ENCODE results near the gene RANBP1. TPM values are rescaled to one million over a fixed set of nuclear protein-coding genes. Genes with fewer than 3 reads are reported as not detected.

The RANBP1 gene
- total and polyA plus RNA-seq, 12 donors: 31.8 to 71.7 (median 39.0) TPM

DNA sequence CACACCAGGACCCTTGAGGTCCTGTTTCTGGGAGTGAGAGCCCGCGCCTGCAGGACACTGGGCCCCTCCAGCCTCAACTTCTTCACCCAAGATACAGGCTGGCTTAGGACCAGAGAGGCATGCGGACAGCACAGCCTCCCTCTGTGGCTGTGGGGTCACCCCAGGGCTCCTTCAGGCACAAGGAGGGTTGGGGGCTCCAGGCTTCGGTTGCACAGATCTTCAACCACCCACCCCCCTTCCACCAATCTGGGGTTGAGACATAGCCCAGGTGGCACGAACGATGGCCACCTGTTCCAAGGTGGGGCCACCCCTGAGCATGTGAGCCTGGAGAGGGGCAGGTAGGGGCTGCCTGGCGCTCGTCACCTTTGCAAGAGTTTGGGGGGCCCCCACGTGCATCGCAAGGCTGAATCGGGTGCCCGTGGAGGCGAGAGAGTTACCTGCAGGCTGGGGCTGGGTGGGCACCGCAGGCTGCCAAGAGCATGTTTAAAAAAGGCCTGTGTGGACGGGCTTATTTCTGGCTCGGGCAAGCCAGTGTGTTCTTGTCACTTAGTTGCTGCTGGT, 16.9 kb downstream of the RANBP1 start:
- peaks cover 52 to 76% (median 64%) of the 10 kb centered on the region in 9 donors for H3K4me1 ChIP-seq
- H3K9me3 ChIP-seq: no peaks in the 10 kb centered on the region
- H3K27ac ChIP-seq: peak overlapping the region in 7 of 10 donors; percentile 65 to 100 (median 77)
- no peaks in the 10 kb centered on the region for H3K27me3 ChIP-seq
- no peak for TF ChIP-seq CTCF (IDR thresholded peaks at IDR 0.05)
- ATAC-seq: no peak
- 44 to 57% methylated on average over 16 of the region's 16 CpGs for WGBS, 2 donors
- no peak for DNase-seq
- peak overlapping the region; percentile 82 to 99 (median 94) for H3K4me3 ChIP-seq
- H3K36me3 ChIP-seq: peaks cover 0 to 4% (median 0%) of the 10 kb centered on the region in 9 donors
- intact Hi-C loops (cut with DNase I): loop anchor here in 1 of 10 donors (10.0 kb wide), 1 partner anchor 168 kb away; no protein-coding TSS in a partner anchor

- intact Hi-C loops (cut with DNase I): loop anchor here in 1 of 10 donors (10.0 kb wide), 1 partner anchor 169 kb away; no protein-coding TSS in a partner anchor
- H3K27me3 ChIP-seq: no peaks in the 10 kb centered on the region
- no peaks in the 10 kb centered on the region for H3K36me3 ChIP-seq
- no peak for TF ChIP-seq CTCF (IDR thresholded peaks at IDR 0.05)
- H3K4me3 ChIP-seq: no peak overlapping the region
- no peak for ATAC-seq
- 73 to 76% methylated on average over 12 of the region's 12 CpGs for WGBS, 2 donors
- H3K9me3 ChIP-seq: no peaks in the 10 kb centered on the region
- H3K27ac ChIP-seq: no peak overlapping the region
- no peak for DNase-seq
- peaks cover 62 to 88% (median 74%) of the 10 kb centered on the region in 9 donors for H3K4me1 ChIP-seq
Measured at GRCh38 chr22:20133930-20134549, 18.1 kb downstream of the RANBP1 start.

GRCh38 chr22:20135265-20135664, 19.4 kb downstream of the RANBP1 start:
- peaks cover 62 to 78% (median 73%) of the 10 kb centered on the region in 9 donors for H3K4me1 ChIP-seq

More at GRCh38 chr22:20135265-20135664, 19.4 kb downstream of the RANBP1 start:
- no peak for DNase-seq
- no peak overlapping the region for H3K4me3 ChIP-seq
- no peaks in the 10 kb centered on the region for H3K27me3 ChIP-seq
- H3K9me3 ChIP-seq: no peaks in the 10 kb centered on the region
- no peak for TF ChIP-seq CTCF (IDR thresholded peaks at IDR 0.05)
- H3K27ac ChIP-seq: peak overlapping the region in 7 of 10 donors; percentile 1 to 79 (median 41)
- H3K36me3 ChIP-seq: peaks cover 0 to 9% (median 0%) of the 10 kb centered on the region in 9 donors
- intact Hi-C loops (cut with DNase I): loop anchor here in 1 of 10 donors (10.0 kb wide), 1 partner anchor 170 kb away; no protein-coding TSS in a partner anchor
- 22 to 46% methylated on average over 4 of the region's 4 CpGs for WGBS, 2 donors
- no peak for ATAC-seq

All from heart right ventricle (tissue), 16 donors.